GM12891 (cell line): Measurements from ENCODE around the gene TSSK6.

Experiments used
- PAX5 ChIP-seq: IDR thresholded peaks from 2 replicates; pipeline ENCODE4 v1.6.1; 2011; ENCODE audit warnings: low read length, moderate library complexity, mild to moderate bottlenecking; ENCODE audit not compliant: insufficient read depth, severe bottlenecking
- POLR2A ChIP-seq: IDR thresholded peaks from 2 replicates; pipeline ENCODE4 v1.6.1; 2011; ENCODE audit warnings: low read depth, low read length, control low read depth
- POLR2AphosphoS5 ChIP-seq: IDR thresholded peaks from 2 replicates; pipeline ENCODE4 v1.6.1; 2011; ENCODE audit warnings: low read depth, low read length, control low read depth

- TF ChIP-seq POLR2AphosphoS5 = no peak
- no peak for TF ChIP-seq PAX5
- no peak for TF ChIP-seq POLR2A
Measured at GRCh38 chr19:19505669-19506326, 9.6 kb downstream of the TSSK6 start.
